Upper lobe of left lung (tissue), 6 donors: ENCODE data around the gene PRR23C. TPM values are rescaled to one million over a fixed set of nuclear protein-coding genes. Genes with fewer than 3 reads are reported as not detected.

Source experiments
- ATAC-seq, 2 donors: fragments of 200-7000 bp; cut with Tn5 transposase; one replicate each; pipeline ENCODE4 v1.9.1; 2022; ENCODE audit warnings: mild to moderate bottlenecking in 2 of 2, moderate library complexity in 2 of 2; ENCODE audit not compliant: low FRiP score in 2 of 2
- DNase-seq, 2 donors: peaks; one replicate each; pipeline ENCODE4 v3.0.0-alpha.2; 2019 to 2020
- H3K27ac ChIP-seq, 4 donors: fragments of 200-600 bp; sonication (generic); one replicate each; pipeline ENCODE4 v1.5.1; 2016 to 2019
- H3K27me3 ChIP-seq, 4 donors: fragments of 200-600 bp; sonication (generic); one replicate each; pipeline ENCODE4 v1.5.1; 2017 to 2019
- H3K36me3 ChIP-seq, 4 donors: fragments of 200-600 bp; sonication (generic); one replicate each; pipeline ENCODE4 v1.5.1; 2016 to 2019
- H3K4me1 ChIP-seq, 4 donors: fragments of 200-600 bp; sonication (generic); one replicate each; pipeline ENCODE4 v1.5.1; 2018 to 2019
- H3K4me3 ChIP-seq, 4 donors: fragments of 200-600 bp; sonication (generic); one replicate each; pipeline ENCODE4 v1.5.1; 2017 to 2019; ENCODE audit warnings: mild to moderate bottlenecking in 2 of 4, moderate library complexity in 1 of 4
- H3K9me3 ChIP-seq, 4 donors: fragments of 200-600 bp; sonication (generic); one replicate each; pipeline ENCODE4 v1.5.1; 2018 to 2019
- CTCF ChIP-seq, 6 experiments: fragments of 450-650 bp in 4 of 6; fragments of 200-600 bp in 2 of 6; sonication (generic) in 2 of 6; IDR thresholded peaks; one replicate each; pipeline ENCODE4 v1.5.1; 2016 to 2019; ENCODE audit warnings: antibody characterized with exemption in 6 of 6
- EP300 ChIP-seq, 4 donors: sonication (generic); formaldehyde crosslinking; IDR thresholded peaks; one replicate each; pipeline ENCODE4 v1.5.1; 2017; ENCODE audit warnings: antibody characterized with exemption in 4 of 4, control low read depth in 2 of 4
- POLR2A ChIP-seq, 4 donors: fragments of 450-650 bp; IDR thresholded peaks; one replicate each; pipeline ENCODE4 v1.5.1; 2016 to 2017; ENCODE audit warnings: antibody characterized with exemption in 4 of 4, mild to moderate bottlenecking in 2 of 4
- POLR2AphosphoS5 ChIP-seq, 2 donors: sonication (generic); formaldehyde crosslinking; IDR thresholded peaks; one replicate each; pipeline ENCODE4 v1.5.1; 2017; ENCODE audit warnings: antibody characterized with exemption in 2 of 2
- WGBS, 2 donors: methylation state at CpG; one replicate each; pipeline ENCODE4 v1.1.5; 2017 to 2018; 5-methylcytosine and 5-hydroxymethylcytosine counted together
- total RNA-seq, 6 donors: library from RNA; depleted of rRNA in 4 of 6; stranded (reverse); fragments of >200 nt in 4 of 6; gene quantifications; one replicate each; pipeline versions ENCODE4 v1.1.0 to v1.2.1, GENCODE V29; 2016 to 2021
- donor health status: DM: no; HTN: no; CAD: no; lungs with moderate emphysema.
- donor health status: DM: no; HTN: yes; CAD: no; lungs with severe emphysema.

PRR23C gene
- total RNA-seq, 6 donors from 2014 or later: not detected

- H3K4me1 ChIP-seq: no peaks in the 10 kb centered on the region
- H3K27ac ChIP-seq: no peak overlapping the region
- H3K36me3 ChIP-seq: no peaks in the 10 kb centered on the region
- H3K9me3 ChIP-seq: no peaks in the 10 kb centered on the region
- no peaks in the 10 kb centered on the region for H3K27me3 ChIP-seq
- no peak overlapping the region for H3K4me3 ChIP-seq
- TF ChIP-seq CTCF (IDR thresholded peaks at IDR 0.05) (no peak), EP300 (IDR thresholded peaks at IDR 0.05) (no peak), POLR2A (IDR thresholded peaks at IDR 0.05) (no peak), POLR2AphosphoS5 (IDR thresholded peaks at IDR 0.05) (no peak)
- no peak for DNase-seq
- 81 to 83% methylated on average over 1 of the region's 1 CpG for WGBS, 2 donors
- ATAC-seq: no peak
Observed at GRCh38 chr3:138995706-138996105, 49.0 kb downstream of the PRR23C start.

Other genes starting within 250 kb of the PRR23C start
- 10 to 100 TPM; 26.1 to 77.2 (median 40.6) TPM for gene PIK3CB, start 210.0 kb downstream of the PRR23C start, total RNA-seq
- gene FOXL2, start 97.8 kb downstream of the PRR23C start, total RNA-seq: under 1 TPM in 2 of 6 donors, not detected in 4; 0.06 to 0.07 TPM
- under 1 TPM in 1 of 6 donors, not detected in 5; 0.07 TPM for gene FOXL2NB, start 97.7 kb downstream of the PRR23C start, total RNA-seq
- gene PRR23A, start 38.6 kb downstream of the PRR23C start, total RNA-seq: not detected
- gene PRR23B, start 24.0 kb downstream of the PRR23C start, total RNA-seq: not detected